OCI-LY1 (cell line): Measurements from ENCODE around the gene F2RL2.

Source experiments
- H2AFZ ChIP-seq: fragments of 200-600 bp; sonication (generic), shearing (Covaris generic); 2 replicates; pipeline ENCODE4 v1.6.0; 2014; ENCODE audit warnings: antibody characterized with exemption, mild to moderate bottlenecking, low read length
- H3F3A ChIP-seq: fragments of 200-600 bp; sonication (generic), shearing (Covaris generic); 2 replicates; pipeline ENCODE4 v1.6.0; 2014; ENCODE audit warnings: mild to moderate bottlenecking, antibody characterized with exemption, low read length, moderate library complexity; ENCODE audit not compliant: insufficient read depth
- H3K27ac ChIP-seq: fragments of 200-600 bp; sonication (generic); 2 replicates; pipeline ENCODE4 v1.5.1; 2014; ENCODE audit warnings: low read length, mixed run types, mild to moderate bottlenecking, low read depth; ENCODE audit not compliant: poor library complexity, severe bottlenecking
- H3K27me3 ChIP-seq: fragments of 200-600 bp; sonication (generic); 2 replicates; pipeline ENCODE4 v1.6.0; 2014; ENCODE audit warnings: antibody characterized with exemption, mild to moderate bottlenecking, low read length, moderate library complexity; ENCODE audit not compliant: insufficient read depth
- H3K36me3 ChIP-seq: fragments of 200-600 bp; sonication (generic); 2 replicates; pipeline ENCODE4 v1.6.1; 2014; ENCODE audit warnings: mild to moderate bottlenecking, antibody characterized with exemption, low read length, moderate library complexity, mixed read lengths; ENCODE audit not compliant: insufficient read depth
- H3K4me1 ChIP-seq: fragments of 200-600 bp; sonication (generic); 2 replicates; pipeline ENCODE4 v1.5.1; 2014; ENCODE audit warnings: mild to moderate bottlenecking, low read length, moderate library complexity; ENCODE audit not compliant: insufficient read depth, severe bottlenecking
- H3K4me2 ChIP-seq: fragments of 200-600 bp; sonication (generic), shearing (Covaris generic); 2 replicates; pipeline ENCODE4 v1.6.1; 2014; ENCODE audit warnings: low read length
- H3K4me3 ChIP-seq: fragments of 200-600 bp; sonication (generic); 2 replicates; pipeline ENCODE4 v1.5.1; 2014; ENCODE audit warnings: low read length, low read depth, mild to moderate bottlenecking, mixed read lengths; ENCODE audit not compliant: poor library complexity, severe bottlenecking
- H3K79me2 ChIP-seq: fragments of 200-600 bp; shearing (Covaris generic); 2 replicates; pipeline ENCODE4 v1.6.1; 2016; ENCODE audit warnings: mixed run types, low read length, mixed read lengths; ENCODE audit not compliant: insufficient read depth
- H3K9ac ChIP-seq: fragments of 200-600 bp; sonication (generic), shearing (Covaris generic); 2 replicates; pipeline ENCODE4 v1.6.1; 2014; ENCODE audit warnings: mild to moderate bottlenecking, low read length, mixed read lengths
- H3K9me2 ChIP-seq: fragments of 200-600 bp; sonication (generic), shearing (Covaris generic); 2 replicates; pipeline ENCODE4 v1.6.1; 2014; ENCODE audit warnings: low read depth, mild to moderate bottlenecking, low read length, mixed read lengths
- H3K9me3 ChIP-seq: fragments of 200-600 bp; shearing (Covaris generic); 2 replicates; pipeline ENCODE4 v1.6.1; 2014; ENCODE audit warnings: low read length, mixed read lengths
- H4K20me1 ChIP-seq: fragments of 200-600 bp; sonication (generic), shearing (Covaris generic); 2 replicates; pipeline ENCODE4 v1.6.0; 2016; ENCODE audit warnings: mild to moderate bottlenecking, low read length; ENCODE audit not compliant: insufficient read depth
- CTCF ChIP-seq: fragments of 200-600 bp; sonication (generic), shearing (Covaris generic); IDR thresholded peaks from 2 replicates; pipeline ENCODE4 v1.5.1; 2017; ENCODE audit warnings: mild to moderate bottlenecking, antibody characterized with exemption, low read length, moderate library complexity, mixed read lengths
- EZH2 ChIP-seq: fragments of 200-600 bp; sonication (generic), shearing (Covaris generic); IDR thresholded peaks from 2 replicates; pipeline ENCODE4 v1.8.0; 2017; ENCODE audit warnings: borderline replicate concordance, mixed run types, mild to moderate bottlenecking, antibody characterized with exemption, low read length, moderate library complexity, mixed read lengths

F2RL2 gene

GRCh38 chr5:76617675-76618074 lies 5.5 kb downstream of the F2RL2 start:
- Histone ChIP-seq H2AFZ (no peak overlapping the region), H3K9ac (no peak overlapping the region), H3K4me1 (no peaks in the 10 kb centered on the region), H3K9me2 (no peaks in the 10 kb centered on the region), H3K79me2 (no peaks in the 10 kb centered on the region), H3K27ac (no peak overlapping the region), H3K27me3 (no peaks in the 10 kb centered on the region), H3K9me3 (no peaks in the 10 kb centered on the region), H3K36me3 (no peaks in the 10 kb centered on the region), H3K4me3 (no peak overlapping the region), H3F3A (no peaks in the 10 kb centered on the region), H4K20me1 (no peaks in the 10 kb centered on the region), H3K4me2 (no peak overlapping the region)
- TF ChIP-seq EZH2, result no peak

- Histone ChIP-seq H3K4me1 (no peaks in the 10 kb centered on the region), H3K9me3 (no peaks in the 10 kb centered on the region), H4K20me1 (no peaks in the 10 kb centered on the region), H3K9ac (no peak overlapping the region), H3K27ac (no peak overlapping the region), H3K9me2 (no peaks in the 10 kb centered on the region), H3K27me3 (no peaks in the 10 kb centered on the region), H2AFZ (no peak overlapping the region), H3K36me3 (no peaks in the 10 kb centered on the region), H3K4me3 (no peak overlapping the region), H3K4me2 (no peak overlapping the region), H3K79me2 (no peaks in the 10 kb centered on the region), H3F3A (no peaks in the 10 kb centered on the region)
- TF ChIP-seq EZH2 (no peak), CTCF (no peak)
Observed at GRCh38 chr5:76617229-76617628, 6.0 kb downstream of the F2RL2 start.

GRCh38 chr5:76616206-76616605 lies 7.0 kb downstream of the F2RL2 start:
- no peaks in the 10 kb centered on the region for H3K36me3 ChIP-seq

More at GRCh38 chr5:76616206-76616605, 7.0 kb downstream of the F2RL2 start:
- H4K20me1 ChIP-seq, result no peaks in the 10 kb centered on the region
- H3K27ac ChIP-seq, result no peak overlapping the region
- H3K9me3 ChIP-seq, result no peaks in the 10 kb centered on the region
- no peaks in the 10 kb centered on the region for H3K4me1 ChIP-seq
- no peak overlapping the region for H2AFZ ChIP-seq
- TF ChIP-seq EZH2 (no peak), CTCF (no peak)
- H3K9ac ChIP-seq, result no peak overlapping the region
- no peaks in the 10 kb centered on the region for H3K9me2 ChIP-seq
- no peak overlapping the region for H3K4me2 ChIP-seq
- no peak overlapping the region for H3K4me3 ChIP-seq
- H3K79me2 ChIP-seq, result no peaks in the 10 kb centered on the region
- H3F3A ChIP-seq, result no peaks in the 10 kb centered on the region
- no peaks in the 10 kb centered on the region for H3K27me3 ChIP-seq
